ENCODE measurements around the gene CTSO. TPM values are rescaled to one million over a fixed set of nuclear protein-coding genes. Genes with fewer than 3 reads are reported as not detected.

Gene CTSO
- total RNA-seq, 1 donor from 2014 or later, result 1.7 TPM

DNA sequence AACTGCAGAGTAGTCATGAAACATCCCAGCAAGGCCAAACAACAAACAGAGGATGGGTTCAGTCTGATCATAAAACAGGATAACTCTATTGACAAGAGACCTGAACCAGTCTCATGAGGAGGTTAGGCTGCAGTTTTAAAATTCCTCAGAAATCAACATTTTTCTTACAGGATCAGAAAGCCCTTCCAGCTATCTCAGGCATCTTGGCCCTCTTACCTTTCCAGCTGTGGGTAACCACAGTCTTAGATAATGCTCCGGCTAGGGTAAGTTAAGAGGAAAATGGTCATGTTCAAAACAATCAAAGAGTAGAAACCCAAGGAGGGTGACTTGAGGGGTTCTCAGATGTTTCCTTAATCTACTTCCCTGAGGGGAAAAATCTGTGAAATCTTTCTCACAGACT lies 5.1 kb downstream of the CTSO start:
- no peaks in the 10 kb centered on the region for H3K27me3 Mint-ChIP-seq (ENCODE audit: low read depth)
- no peak overlapping the region for H3K27ac Mint-ChIP-seq (ENCODE audit: unreplicated experiment)

GRCh38 chr4:155946486-155946885 lies 7.2 kb downstream of the CTSO start:
- no peak for TF ChIP-seq CTCF (conservative IDR thresholded peaks at IDR 0.05)
- Mint-ChIP-seq H3K27me3 (ENCODE audit: low read depth) (no peaks in the 10 kb centered on the region), H3K27ac (ENCODE audit: unreplicated experiment) (no peak overlapping the region), H3K36me3 (ENCODE audit: low read depth) (no peaks in the 10 kb centered on the region), H3K9me3 (no peaks in the 10 kb centered on the region), H3K4me3 (no peak overlapping the region), H3K4me1 (no peaks in the 10 kb centered on the region)
- DNase-seq (ENCODE audit: low read depth, low spot score), result no peak

More for the DNA sequence above, 5.1 kb downstream of the CTSO start:
- DNase-seq (ENCODE audit: low read depth, low spot score), result no peak
- no peaks in the 10 kb centered on the region for H3K9me3 Mint-ChIP-seq
- H3K36me3 Mint-ChIP-seq (ENCODE audit: low read depth), result no peaks in the 10 kb centered on the region
- H3K4me1 Mint-ChIP-seq, result peaks cover 5% of the 10 kb centered on the region
- TF ChIP-seq CTCF (conservative IDR thresholded peaks at IDR 0.05), result no peak
- no peak overlapping the region for H3K4me3 Mint-ChIP-seq

GRCh38 chr4:155944516-155944915 lies 9.2 kb downstream of the CTSO start:
- no peaks in the 10 kb centered on the region for H3K4me1 Mint-ChIP-seq
- no peak for TF ChIP-seq CTCF (conservative IDR thresholded peaks at IDR 0.05)
- H3K36me3 Mint-ChIP-seq (ENCODE audit: low read depth), result no peaks in the 10 kb centered on the region
- H3K4me3 Mint-ChIP-seq, result no peak overlapping the region
- no peaks in the 10 kb centered on the region for H3K9me3 Mint-ChIP-seq
- DNase-seq (ENCODE audit: low read depth, low spot score), result no peak
- no peak overlapping the region for H3K27ac Mint-ChIP-seq (ENCODE audit: unreplicated experiment)
- no peaks in the 10 kb centered on the region for H3K27me3 Mint-ChIP-seq (ENCODE audit: low read depth)

GRCh38 chr4:155943605-155944291 lies 9.9 kb downstream of the CTSO start:
- no peaks in the 10 kb centered on the region for H3K36me3 Mint-ChIP-seq (ENCODE audit: low read depth)
- H3K4me3 Mint-ChIP-seq, result no peak overlapping the region
- no peaks in the 10 kb centered on the region for H3K27me3 Mint-ChIP-seq (ENCODE audit: low read depth)

DNA sequence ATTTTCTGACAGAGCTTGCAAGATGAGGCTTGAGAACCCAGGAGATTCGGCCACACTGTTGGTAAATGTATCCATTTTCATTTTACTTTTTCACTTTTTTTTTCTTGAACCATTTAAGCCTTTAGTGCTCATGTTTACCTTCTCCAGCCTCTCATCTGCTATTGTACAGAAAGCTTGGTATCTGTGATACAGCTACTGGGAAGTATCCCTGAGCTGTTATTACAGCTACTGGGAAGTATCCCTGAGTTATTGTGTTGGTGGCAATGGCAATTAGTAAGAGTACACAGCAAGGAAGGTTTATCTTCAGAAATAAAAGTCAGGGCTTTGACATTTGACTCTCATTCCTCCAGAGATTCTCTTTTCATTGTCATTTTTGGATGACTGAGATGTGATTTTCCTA lies 11.8 kb downstream of the CTSO start:
- Mint-ChIP-seq H3K27ac (ENCODE audit: unreplicated experiment) (no peak overlapping the region), H3K4me1 (no peaks in the 10 kb centered on the region), H3K27me3 (ENCODE audit: low read depth) (no peaks in the 10 kb centered on the region), H3K4me3 (no peak overlapping the region), H3K9me3 (no peaks in the 10 kb centered on the region), H3K36me3 (ENCODE audit: low read depth) (no peaks in the 10 kb centered on the region)
- no peak for DNase-seq (ENCODE audit: low read depth, low spot score)
- TF ChIP-seq CTCF (conservative IDR thresholded peaks at IDR 0.05), result no peak

More at GRCh38 chr4:155943605-155944291, 9.9 kb downstream of the CTSO start:
- TF ChIP-seq CTCF (conservative IDR thresholded peaks at IDR 0.05), result no peak
- H3K9me3 Mint-ChIP-seq, result no peaks in the 10 kb centered on the region
- DNase-seq (ENCODE audit: low read depth, low spot score), result no peak
- H3K27ac Mint-ChIP-seq (ENCODE audit: unreplicated experiment), result no peak overlapping the region
- no peaks in the 10 kb centered on the region for H3K4me1 Mint-ChIP-seq

All from neural crest cell (in vitro differentiated cells).